GM19328 (cell line): ENCODE results near the gene SWI5.
"Not testable (repeated sequence)": the region's sequence is repeated elsewhere in the genome, so short reads cannot be mapped to it uniquely, and the experiment has no call there.

Experiments
- ATAC-seq: cut with Tn5 transposase; IDR thresholded peaks from one replicate; pipeline ENCODE4 v1.9.1; 2021; ENCODE audit warnings: mild to moderate bottlenecking, moderate library complexity; ENCODE audit not compliant: unreplicated experiment

The SWI5 gene

GRCh38 chr9:128276008-128276573, at the start of gene SWI5:
TSS of gene SWI5 (plus strand) at chr9:128276276.
- peak; percentile 95 for ATAC-seq

GRCh38 chr9:128226412-128226801, 49.7 kb upstream of the SWI5 start:
- no peak for ATAC-seq

DNA sequence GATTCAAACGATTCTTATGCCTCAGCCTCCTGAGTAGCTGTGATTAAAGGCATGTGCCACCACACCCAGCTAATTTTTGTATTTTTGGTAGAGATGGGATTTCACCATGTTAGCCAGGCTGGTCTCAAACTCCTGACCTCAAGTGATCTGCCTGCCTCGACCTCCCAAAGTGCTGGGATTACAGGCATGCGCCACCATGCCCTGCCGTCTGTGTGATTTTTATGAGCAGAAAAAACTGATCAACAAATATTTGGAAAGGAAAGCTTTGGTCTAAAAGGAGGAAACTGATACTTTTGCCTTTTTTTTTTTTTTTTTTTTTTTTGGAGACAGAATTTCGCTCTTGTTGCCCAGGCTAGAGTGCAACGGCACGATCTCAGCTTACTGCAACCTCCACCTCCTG, 45.2 kb upstream of the SWI5 start:
- ATAC-seq, result not testable (repeated sequence)

GRCh38 chr9:128231638-128232527, 44.2 kb upstream of the SWI5 start:
- ATAC-seq, result no peak

DNA sequence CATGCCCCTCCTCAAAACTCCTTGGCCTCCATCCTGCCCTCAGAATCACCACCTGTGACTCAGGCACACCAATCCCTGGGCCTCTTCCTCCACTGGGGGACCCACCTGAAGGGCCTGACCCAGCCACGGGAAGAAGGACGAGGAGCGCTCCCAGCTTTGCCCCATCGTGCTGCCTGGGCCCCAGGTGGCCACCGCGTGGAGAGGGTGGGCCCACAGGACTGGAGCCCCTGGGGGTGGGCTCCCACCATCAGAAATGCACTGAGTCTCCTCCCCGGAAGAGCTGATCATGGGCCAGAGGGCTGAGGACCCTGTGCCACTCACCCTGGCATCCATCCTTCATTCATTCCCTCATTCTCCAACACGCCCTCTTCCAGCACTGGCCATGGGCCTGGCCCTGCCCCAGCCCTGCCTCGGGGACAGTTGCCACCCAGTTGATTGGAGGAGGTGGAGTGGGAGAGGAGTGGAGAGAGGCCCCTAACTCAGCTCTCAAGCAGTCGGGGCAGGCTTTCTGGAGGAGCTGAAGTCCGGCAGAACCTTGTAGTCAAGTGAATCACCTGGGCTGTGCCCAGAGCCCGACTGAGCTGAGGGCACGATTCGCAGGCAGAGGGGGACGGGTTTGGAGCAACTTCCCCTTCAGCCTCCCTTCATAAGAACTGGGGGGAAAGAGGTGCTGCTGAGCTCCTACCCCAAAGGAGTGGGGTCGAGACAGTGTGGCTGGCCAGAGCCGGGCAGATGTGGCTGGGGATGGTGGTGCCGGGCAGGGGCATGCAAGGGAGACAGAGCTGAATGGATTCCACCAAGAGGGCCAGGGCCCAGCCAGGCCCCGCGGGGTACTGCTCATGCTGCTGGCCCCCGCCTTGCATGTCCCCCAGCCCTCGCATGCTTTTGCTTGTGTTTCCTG, 43.3 kb upstream of the SWI5 start:
- no peak for ATAC-seq

DNA sequence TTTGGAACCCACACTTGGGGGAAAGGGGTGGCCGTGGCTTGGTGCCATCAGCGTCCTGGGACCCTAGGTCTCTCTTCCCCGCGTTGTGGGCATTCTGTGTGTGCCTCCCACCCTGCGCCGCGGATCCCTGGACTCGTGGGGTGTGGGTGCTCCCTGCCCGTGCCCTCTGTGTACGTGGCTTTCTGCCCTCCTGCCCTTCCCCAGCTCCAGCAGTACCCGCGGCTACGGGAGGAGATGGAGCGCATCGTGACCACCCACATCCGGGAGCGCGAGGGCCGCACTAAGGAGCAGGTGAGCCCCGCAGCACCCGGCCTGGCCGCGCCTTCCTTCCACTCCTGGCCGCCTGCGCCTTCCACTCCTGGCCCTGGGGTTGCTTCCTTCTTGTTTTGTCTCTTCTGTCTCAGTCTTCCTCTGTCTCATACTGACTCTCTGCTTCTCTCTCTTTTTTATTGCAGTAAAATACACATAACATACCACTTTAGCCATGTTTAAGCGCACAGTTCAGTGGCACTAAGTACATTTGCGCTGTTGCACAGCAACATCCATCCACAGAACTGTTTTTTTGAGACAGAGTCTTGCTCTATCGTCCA, 42.2 kb upstream of the SWI5 start:
- no peak for ATAC-seq

DNA sequence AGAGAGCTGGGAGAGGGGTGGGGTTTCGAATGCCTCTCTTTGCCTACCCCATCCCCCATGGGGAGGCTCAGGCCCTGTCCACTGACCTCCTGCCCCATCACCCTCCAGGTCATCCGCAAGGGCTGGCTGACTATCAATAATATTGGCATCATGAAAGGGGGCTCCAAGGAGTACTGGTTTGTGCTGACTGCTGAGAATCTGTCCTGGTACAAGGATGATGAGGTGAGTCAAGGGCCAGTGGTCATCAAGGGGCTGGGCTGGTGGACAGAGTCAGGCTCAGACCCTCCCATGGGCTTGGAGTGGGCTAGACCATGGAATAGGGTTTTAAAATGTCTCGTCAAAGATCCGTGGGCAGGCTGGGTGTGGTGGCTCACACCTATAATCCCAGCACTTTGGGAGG, 34.0 kb upstream of the SWI5 start:
- ATAC-seq, result no peak

GRCh38 chr9:128242828-128243214, 33.3 kb upstream of the SWI5 start:
- no peak for ATAC-seq

DNA sequence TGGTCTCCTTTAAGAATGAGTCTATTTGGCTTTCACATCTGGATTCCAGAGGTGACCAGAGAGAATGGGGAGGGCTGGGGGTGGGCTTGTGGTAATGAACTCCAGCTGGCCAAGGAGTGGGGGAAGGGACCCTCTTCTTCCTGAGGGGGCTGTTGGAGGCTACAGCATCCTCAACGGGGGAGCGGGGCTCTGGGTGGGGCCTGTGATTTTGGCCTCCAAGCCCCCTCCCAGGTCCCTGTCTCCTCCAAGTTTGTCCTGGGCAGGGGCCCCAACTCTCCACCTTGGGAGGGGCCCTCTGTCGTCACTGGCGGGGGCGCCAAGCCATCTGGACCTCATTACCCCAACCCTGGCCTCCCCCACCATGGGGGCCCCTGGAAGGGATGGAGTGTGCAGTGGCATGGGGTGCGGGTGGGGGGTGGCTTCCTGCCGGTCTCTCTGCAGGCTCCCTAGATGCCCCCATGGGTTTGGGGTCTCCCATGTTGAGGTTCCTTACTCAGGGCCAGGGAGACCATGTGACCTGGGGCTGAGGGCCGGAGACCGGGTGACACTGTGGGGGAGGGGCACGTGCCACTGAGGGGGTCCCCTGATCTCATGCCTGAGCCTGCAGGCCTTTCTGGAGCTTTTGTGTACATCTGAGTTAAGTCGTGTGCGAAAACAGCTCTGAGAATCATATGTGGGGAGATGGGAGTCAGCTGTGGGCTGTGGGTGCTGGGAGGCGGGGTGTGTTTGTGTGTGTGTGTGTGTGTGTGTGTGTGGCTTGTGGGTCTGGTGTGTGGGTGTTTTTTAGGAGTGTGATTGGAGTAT, 32.7 kb upstream of the SWI5 start:
- no peak for ATAC-seq

GRCh38 chr9:128244091-128244836, 31.8 kb upstream of the SWI5 start:
- ATAC-seq, result no peak

GRCh38 chr9:128244837-128245231, 31.2 kb upstream of the SWI5 start:
- ATAC-seq, result no peak

GRCh38 chr9:128245421-128246151, 30.5 kb upstream of the SWI5 start:
- no peak for ATAC-seq

GRCh38 chr9:128246471-128246870, 29.6 kb upstream of the SWI5 start:
- ATAC-seq, result no peak

DNA sequence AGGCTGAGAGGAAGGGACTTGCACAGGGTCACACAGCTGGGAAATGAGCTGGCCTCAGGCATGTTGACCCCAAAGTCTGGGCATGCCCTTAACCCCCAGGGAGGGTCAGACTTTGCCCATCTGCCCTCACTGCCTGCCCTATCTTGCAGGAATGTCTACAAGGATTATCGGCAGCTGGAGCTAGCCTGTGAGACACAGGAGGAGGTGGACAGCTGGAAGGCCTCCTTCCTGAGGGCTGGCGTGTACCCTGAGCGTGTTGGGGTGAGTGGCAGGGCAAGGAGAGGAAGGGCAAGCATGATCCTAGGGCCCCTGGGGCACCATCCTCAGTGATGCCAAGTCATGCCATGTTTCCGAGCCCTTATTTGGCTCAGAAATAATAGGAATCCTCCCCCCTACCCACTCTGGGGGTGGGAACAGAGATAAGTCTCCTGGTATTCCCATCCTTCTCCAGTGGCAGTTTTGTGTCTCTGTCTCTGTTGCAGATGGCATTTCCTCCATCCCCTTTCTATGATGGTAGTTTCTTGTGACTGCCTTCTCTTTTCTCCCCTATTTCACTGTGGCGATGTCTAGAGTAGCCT, 28.8 kb upstream of the SWI5 start:
- no peak for ATAC-seq

DNA sequence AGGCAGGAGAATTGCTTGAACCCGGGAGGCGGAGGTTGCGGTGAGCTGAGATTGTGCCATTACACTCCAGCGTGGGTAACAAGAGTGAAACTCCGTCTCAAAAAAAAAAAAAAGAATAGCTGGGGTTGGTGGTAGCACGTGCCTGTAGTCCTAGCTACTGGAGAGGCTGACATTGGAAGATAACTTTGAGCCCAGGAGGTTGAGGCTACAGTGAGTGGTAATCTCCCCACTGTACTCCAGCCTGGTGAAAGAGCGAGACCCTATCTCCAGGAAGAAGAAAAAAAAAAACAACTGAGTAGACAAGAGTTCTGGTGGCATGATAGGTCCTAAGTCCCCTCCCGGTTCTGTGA, 26.5 kb upstream of the SWI5 start:
- no peak for ATAC-seq

- ATAC-seq, result peak; percentile 80
Measured at GRCh38 chr9:128249908-128250838, 25.9 kb upstream of the SWI5 start.

DNA sequence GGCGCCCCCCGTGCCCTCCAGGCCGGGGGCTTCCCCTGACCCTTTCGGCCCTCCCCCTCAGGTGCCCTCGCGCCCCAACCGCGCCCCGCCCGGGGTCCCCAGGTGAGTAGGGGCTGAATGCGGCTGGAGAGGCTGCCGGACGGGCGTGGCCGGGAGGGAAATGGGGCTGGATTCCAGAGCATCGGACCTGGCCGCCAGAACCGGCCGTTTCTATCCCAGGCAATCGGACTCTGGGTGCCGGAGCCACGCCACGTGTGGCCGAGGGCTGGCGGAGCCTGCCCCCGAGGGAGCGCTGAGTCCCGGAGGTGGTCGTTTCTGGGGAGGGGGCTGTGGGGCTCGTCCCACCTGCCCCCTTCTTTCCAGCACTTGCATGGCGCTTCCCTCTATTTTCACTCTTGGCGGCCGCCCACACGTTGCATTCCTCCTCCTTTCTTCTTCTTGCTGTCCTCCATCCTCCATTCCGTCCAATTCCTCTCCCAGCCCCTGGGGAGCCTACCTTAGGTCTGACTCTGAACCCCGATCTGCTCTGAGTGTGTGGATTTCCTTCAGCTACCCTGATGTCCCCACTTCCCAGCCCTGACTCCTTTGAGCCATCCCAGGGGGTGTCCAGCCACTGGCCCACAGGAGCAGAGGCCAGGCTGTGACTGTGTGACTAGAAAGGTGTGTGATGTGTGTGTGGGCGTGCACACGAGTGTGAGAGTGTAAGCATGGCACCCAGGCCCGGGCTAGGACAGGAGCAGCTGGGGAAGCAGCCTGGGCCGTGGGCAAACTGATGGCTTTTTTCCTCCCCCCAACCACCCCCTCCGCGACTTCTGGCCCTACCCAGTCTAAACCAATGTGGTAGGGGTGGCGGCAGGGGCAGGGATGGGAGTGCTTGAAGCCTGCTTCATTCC, 25.0 kb upstream of the SWI5 start:
- ATAC-seq, result no peak
